HAP-1 (cell line): ENCODE measurements around the gene IRAK2.
"Not testable (repeated sequence)": the region's sequence is repeated elsewhere in the genome, so short reads cannot be mapped to it uniquely, and the experiment has no call there.

ENCODE experiments used
- DNase-seq, 2 experiments: peaks; one replicate each; pipeline ENCODE4 v3.0.0-alpha.2; 2016 to 2020; ENCODE audit warnings: low spot score in 2 of 2
- H3K27me3 ChIP-seq: fragments of 250-450 bp; sonication (Bioruptor Pico); 2 replicates; pipeline ENCODE4 v1.5.1; 2020; ENCODE audit warnings: low read depth, mild to moderate bottlenecking, moderate library complexity
- H3K36me3 ChIP-seq: fragments of 250-450 bp; sonication (Bioruptor Pico); replicated peaks from 2 replicates; pipeline ENCODE4 v1.5.1; 2020; ENCODE audit warnings: mild to moderate bottlenecking
- H3K4me1 ChIP-seq: fragments of 250-450 bp; sonication (Bioruptor Pico); 2 replicates; pipeline ENCODE4 v1.5.1; 2020; ENCODE audit warnings: mild to moderate bottlenecking
- H3K4me3 ChIP-seq: fragments of 250-450 bp; sonication (Bioruptor Pico); 2 replicates; pipeline ENCODE4 v1.5.1; 2020; ENCODE audit warnings: mild to moderate bottlenecking, moderate library complexity
- H3K9me3 ChIP-seq: fragments of 250-450 bp; sonication (Bioruptor Pico); 2 replicates; pipeline ENCODE4 v1.5.1; 2020; ENCODE audit warnings: mild to moderate bottlenecking, moderate library complexity
- in situ Hi-C: fragments of 300-500 bp; cut with MboI; formaldehyde crosslinking; loops from 3 replicates; pipeline ENCODE4 v1.14.3; 2020; ENCODE audit warnings: low sequenced_read_pairs, inconsistent platforms, mixed read lengths

Gene IRAK2

DNA sequence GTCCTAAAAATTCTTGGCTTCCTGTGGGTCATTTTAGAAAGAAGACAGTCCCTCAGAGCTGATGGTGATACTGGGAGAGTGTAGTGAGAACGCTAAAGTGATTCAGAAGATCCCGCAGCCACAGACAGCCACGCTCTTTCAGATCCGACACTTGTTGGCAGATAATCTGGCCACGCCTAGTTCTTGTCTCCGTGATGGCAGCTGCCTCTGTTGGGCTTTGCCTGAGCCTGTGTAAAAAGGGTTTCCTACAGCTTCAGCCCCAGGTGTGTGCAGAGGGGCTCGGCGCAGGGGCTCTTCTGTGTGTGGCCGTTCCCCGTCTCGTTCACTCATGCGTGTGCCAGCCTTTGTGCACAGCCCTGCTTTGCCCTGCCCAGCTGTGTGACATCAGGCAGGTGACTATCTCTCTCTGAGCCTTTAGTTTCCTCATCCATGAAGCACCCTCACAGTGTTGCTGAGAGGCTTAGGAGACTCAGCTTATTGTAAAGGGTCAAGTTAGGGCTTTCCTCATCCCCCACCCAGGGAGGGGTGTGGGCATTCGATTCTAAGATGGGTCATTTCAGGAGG lies 6.3 kb downstream of the IRAK2 start:
- Histone ChIP-seq H3K4me3 (no peak overlapping the region), H3K4me1 (no peaks in the 10 kb centered on the region), H3K27me3 (no peaks in the 10 kb centered on the region), H3K36me3 (no peaks in the 10 kb centered on the region), H3K9me3 (peaks cover 5% of the 10 kb centered on the region; the same call in 1 of the 2 replicates)
- DNase-seq, result no peak
- in situ Hi-C loops, result no loop called here

DNA sequence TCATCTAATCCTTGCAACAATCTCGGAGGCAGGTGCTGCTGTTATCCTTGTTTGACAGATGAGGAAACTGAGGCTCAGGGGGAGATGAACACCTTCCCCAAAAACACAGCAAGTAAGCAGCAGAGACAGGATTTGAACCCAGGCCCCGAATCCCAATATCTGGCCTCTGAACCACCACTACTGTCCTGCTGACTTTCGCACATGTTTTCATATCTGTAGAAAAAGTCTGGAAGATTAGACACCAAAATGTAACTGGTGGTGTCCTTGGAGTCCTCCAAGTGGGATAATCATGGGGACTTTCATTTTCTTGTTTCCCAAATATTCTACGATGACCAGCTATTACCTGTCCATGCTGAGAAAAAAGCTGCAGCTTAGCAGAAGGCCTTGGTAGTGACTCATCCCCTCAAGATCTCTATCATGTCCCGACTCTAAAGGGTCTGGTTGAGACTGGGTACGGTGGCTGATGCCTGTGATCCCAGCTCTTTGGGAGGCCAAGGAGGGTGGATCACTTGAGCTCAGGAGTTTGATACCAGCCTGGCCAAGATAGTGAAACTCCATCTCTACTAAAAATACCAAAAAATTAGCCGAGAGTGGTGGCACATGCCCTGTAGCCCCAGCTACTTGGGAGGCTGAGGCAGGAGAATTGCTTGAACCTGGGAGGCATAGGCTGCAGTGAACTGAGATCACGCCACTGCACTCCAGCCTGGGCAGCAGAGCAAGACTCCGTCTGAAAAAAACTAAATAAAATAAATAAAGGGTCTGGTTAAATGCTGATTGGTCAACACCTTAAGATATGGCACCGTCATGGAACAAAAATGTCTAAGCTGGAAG lies 8.6 kb downstream of the IRAK2 start:
- H3K4me3 ChIP-seq, result no peak overlapping the region
- peaks cover 5% of the 10 kb centered on the region; the same call in 1 of the 2 replicates for H3K9me3 ChIP-seq
- DNase-seq, result no peak
- in situ Hi-C loops, result no loop called here
- no peaks in the 10 kb centered on the region for H3K4me1 ChIP-seq
- no peaks in the 10 kb centered on the region for H3K36me3 ChIP-seq
- H3K27me3 ChIP-seq, result no peaks in the 10 kb centered on the region

DNA sequence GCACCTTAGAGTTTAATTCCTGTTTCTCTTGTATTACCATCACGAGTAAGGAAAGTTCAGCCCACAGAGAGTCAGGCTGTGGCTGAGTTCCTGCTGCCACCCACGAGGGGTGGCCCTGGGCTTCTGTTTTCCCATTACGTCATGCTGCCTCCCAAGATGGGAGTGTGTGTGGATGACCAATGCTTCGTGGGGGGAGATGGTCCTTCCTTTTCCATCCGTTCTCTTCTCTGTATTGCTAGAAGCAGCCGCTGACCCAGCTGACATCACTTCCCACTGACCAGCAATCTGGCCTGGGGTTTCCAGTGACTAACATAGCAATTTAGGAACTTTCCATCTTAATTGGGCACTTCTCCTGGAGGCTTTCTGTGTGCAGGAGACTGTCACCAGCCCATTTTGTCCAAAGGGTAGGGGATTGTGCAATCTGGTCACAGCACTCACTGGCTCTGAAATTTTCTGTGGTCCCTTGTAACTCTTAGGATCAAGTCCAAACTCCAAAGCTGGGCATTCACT lies 9.3 kb downstream of the IRAK2 start:
- H3K27me3 ChIP-seq, result no peaks in the 10 kb centered on the region
- H3K4me3 ChIP-seq, result no peak overlapping the region
- H3K9me3 ChIP-seq, result peaks cover 2% of the 10 kb centered on the region; the same call in 1 of the 2 replicates
- H3K36me3 ChIP-seq, result no peaks in the 10 kb centered on the region
- in situ Hi-C loops, result no loop called here
- no peaks in the 10 kb centered on the region for H3K4me1 ChIP-seq
- DNase-seq, result no peak

DNA sequence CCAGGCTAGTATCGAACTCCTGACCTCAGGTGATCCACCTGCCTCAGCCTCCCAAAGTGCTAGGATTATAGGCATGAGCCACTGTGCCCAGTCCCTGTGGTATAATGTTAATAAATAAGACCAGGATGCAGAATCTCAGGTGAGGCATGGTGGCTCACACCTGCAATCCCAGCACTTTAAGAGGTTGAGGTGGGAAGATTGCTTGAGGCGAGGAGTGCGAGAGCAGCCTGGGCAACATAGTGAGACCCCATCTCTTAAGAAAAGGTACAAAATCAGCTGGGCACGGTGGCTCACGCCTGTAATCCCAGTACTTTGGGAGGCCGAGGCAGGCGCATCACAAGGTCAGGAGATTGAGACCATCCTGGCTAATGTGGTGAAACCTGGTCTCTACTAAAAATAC lies 10.6 kb downstream of the IRAK2 start:
- H3K4me1 ChIP-seq, H3K9me3 ChIP-seq, H3K36me3 ChIP-seq, in situ Hi-C loops, H3K27me3 ChIP-seq, DNase-seq, H3K4me3 ChIP-seq: not testable (repeated sequence)

DNA sequence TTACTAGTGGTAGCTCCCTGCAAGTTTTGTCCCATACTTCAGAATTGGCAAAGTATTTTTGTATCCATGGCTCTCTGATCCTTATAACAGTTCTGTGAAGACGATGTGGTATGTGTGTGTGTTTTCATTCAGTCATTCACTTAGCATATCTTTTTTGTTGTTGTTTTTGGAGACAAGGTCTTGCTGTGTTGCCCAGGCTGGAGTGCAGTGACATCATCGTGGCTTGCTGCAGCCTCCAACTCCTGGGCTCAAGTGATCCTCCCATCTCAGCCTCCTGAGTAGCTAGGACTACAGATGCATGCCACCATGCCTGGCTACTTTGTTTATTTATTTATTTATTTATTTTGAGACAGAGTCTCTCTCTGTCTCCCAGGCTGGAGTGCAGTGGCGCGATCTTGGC lies 11.4 kb downstream of the IRAK2 start:
- not testable (repeated sequence) for H3K4me1 ChIP-seq

DNA sequence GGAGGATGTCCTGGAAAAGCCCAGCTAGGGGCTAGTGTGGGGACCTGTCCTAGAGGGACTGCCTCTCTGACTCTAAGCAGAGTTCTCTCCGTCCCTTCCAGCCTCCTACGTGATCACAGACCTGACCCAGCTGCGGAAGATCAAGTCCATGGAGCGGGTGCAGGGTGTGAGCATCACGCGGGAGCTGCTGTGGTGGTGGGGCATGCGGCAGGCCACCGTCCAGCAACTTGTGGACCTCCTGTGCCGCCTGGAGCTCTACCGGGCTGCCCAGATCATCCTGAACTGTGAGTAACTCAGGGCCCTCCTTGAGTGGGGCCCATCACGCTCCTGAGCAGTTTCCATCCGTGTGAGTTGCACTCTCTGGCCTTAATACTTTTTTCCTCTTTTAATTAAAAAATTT lies 13.0 kb downstream of the IRAK2 start:
- no peaks in the 10 kb centered on the region for H3K9me3 ChIP-seq
- in situ Hi-C loops, result no loop called here
- DNase-seq, result no peak
- H3K4me1 ChIP-seq, result no peaks in the 10 kb centered on the region
- H3K27me3 ChIP-seq, result no peaks in the 10 kb centered on the region
- no peaks in the 10 kb centered on the region for H3K36me3 ChIP-seq
- no peak overlapping the region for H3K4me3 ChIP-seq

More for the DNA sequence above, 11.4 kb downstream of the IRAK2 start:
- H3K36me3 ChIP-seq, in situ Hi-C loops, DNase-seq, H3K4me3 ChIP-seq, H3K9me3 ChIP-seq, H3K27me3 ChIP-seq: not testable (repeated sequence)

DNA sequence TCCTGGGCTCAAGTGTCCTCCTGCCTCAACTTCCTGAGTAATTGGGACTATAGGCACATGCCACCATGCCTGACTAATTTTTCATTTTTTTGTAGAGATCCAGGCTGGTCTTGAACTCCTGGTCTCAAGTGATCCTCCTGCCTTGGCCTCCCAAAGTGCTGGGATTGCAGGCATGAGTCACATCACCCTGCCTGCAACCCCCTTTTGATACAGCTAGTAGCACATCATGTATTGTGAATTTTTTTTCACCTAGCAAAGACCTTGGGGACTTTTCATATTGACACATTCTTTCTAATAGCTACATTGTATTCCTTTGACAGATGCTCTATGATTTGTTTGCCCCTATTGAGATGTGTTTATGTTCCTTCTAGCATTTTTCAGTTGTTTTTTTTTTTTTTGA lies 14.2 kb downstream of the IRAK2 start:
- Histone ChIP-seq H3K4me3 (no peak overlapping the region), H3K9me3 (no peaks in the 10 kb centered on the region), H3K27me3 (no peaks in the 10 kb centered on the region), H3K36me3 (no peaks in the 10 kb centered on the region), H3K4me1 (no peaks in the 10 kb centered on the region)
- in situ Hi-C loops, result no loop called here
- DNase-seq, result no peak

DNA sequence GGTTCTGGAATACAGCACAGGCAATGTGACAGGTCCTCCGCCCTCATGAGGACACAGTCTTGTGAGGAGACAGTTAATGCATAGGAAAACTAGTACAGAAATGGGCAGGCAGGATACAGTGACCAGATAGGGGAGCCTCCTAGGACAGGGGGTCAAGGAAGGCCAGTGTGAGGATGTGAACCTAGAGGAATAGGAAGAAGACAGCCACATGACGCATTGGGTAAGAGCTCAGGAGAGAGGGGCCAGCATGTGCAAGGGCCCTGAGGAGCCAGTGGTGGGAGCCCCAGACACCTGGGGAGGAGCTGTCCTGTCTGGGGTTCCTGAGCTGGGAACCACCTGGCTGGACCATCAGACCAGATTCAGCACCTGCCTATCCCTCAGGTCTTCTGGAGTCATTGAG lies 15.6 kb downstream of the IRAK2 start:
- Histone ChIP-seq H3K27me3 (no peaks in the 10 kb centered on the region), H3K4me3 (no peak overlapping the region), H3K4me1 (no peaks in the 10 kb centered on the region), H3K36me3 (no peaks in the 10 kb centered on the region), H3K9me3 (no peaks in the 10 kb centered on the region)
- in situ Hi-C loops, result no loop called here
- no peak for DNase-seq

DNA sequence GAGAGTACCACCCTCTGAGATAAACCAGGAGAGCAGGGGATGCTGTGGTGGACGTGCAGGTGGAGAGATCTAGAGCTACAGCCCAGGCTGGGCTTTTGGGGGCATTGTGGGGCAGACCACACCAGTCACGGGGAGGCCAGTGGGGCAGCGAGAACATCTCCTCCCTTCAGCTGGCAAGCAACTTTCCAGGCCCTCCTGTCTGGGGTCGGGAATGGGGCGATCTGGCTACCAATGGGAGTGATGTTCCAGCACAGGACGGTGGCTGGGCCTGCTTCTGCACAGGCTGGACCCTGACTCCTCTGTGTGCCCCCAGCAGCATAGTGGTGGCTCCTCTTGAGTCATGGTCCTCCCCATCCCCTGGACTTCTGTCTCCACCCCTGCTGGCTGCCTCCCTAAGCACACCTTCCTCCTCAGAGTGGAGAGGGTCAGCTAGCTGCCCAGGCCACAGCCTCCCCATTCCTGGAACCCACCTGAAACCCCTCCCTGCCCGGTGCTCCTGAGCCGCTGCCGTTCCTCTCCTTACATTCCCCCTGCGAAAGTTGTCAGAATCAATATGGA lies 16.1 kb downstream of the IRAK2 start:
- no peaks in the 10 kb centered on the region for H3K36me3 ChIP-seq
- no peaks in the 10 kb centered on the region for H3K4me1 ChIP-seq
- no peaks in the 10 kb centered on the region for H3K9me3 ChIP-seq
- no peak overlapping the region for H3K4me3 ChIP-seq
- DNase-seq, result no peak
- H3K27me3 ChIP-seq, result no peaks in the 10 kb centered on the region
- in situ Hi-C loops, result no loop called here

DNA sequence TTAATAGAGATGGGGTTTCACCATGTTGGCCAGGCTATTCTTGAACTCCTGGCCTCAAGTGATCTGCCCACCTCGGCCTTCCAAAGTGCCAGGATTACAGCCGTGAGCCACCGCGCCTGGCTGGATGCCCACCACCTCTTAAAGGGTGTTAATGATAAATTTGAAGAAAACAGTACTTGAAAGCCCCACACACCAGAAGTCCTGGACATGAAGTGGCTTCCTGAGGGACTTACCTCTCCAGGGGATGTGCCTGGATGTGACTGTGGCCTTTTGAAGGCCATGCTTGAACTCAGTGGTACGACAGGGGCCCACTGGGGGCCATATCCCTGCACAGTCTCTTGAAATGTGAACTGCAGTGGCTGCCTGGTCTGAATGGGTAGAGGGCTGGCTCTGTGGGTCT lies 18.2 kb downstream of the IRAK2 start:
- in situ Hi-C loops, result no loop called here
- no peaks in the 10 kb centered on the region for H3K9me3 ChIP-seq
- no peak for DNase-seq
- H3K4me1 ChIP-seq, result no peaks in the 10 kb centered on the region
- no peaks in the 10 kb centered on the region for H3K27me3 ChIP-seq
- no peaks in the 10 kb centered on the region for H3K36me3 ChIP-seq
- H3K4me3 ChIP-seq, result no peak overlapping the region

DNA sequence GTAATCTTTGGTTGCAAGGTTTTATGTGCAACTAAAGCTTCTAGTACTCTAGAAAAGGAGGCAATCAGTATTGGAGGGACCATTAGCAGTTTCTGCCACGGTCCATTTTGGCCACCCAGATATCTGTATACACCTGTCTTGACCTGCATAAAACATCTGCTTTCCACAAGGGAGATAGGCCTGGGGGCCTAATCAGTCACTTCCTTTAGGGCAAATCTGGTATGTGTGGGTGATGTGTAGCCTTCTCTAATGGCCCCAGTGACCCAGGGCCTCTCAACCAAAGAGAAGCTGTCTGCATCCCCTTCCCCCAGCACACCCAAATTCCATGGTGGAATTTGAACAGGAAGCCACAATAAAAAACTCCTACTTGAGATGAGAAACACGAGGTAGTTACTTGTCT lies 19.5 kb downstream of the IRAK2 start:
- in situ Hi-C loops, result no loop called here
- Histone ChIP-seq H3K36me3 (no peaks in the 10 kb centered on the region), H3K4me3 (no peak overlapping the region), H3K27me3 (no peaks in the 10 kb centered on the region), H3K4me1 (no peaks in the 10 kb centered on the region), H3K9me3 (no peaks in the 10 kb centered on the region)
- no peak for DNase-seq

DNA sequence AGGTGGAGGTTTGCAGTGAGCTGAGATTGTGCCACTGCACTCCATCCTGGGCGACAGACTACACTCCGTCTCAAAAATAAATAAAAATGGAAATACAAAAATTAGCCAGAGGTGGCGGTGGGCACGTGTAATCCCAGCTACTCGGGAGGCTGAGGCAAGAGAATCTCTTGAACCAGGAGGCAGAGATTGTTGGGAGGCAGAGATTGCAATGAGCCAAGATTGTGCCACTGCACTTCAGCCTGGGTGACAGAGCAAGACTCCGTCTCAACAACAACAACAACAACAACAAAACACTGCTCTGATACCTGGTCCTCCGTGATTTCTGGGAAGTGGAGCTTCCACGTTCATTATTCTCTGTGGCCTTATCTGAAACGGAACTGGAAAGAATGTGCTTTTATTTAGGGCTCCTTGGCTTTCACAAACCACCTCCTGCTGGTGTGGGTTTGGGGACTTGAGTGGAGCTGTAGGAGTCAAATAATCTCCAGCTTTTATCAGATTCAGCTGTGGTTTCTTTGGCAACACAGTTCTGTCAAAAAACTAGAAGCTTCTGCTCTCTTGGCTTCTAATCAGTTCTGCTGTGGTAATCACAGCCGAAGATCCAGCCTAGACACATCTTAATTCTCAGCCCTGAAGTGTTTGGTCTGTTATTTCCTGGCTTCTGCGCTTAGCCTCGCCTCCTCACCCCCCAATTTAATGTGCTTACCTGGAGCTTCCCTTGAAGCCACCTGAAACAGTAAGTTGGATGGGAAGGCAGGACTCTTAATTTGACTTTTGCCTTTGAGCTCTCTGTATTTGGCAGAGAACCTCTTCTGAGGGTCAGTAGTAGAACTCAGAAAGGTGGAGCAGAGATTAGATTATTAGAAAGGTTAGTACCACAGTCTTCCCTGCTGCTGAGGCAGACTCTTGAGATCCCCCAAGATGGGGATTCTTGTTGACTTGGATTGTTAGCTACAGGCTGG lies 21.4 kb downstream of the IRAK2 start:
- Histone ChIP-seq H3K4me1 (no peaks in the 10 kb centered on the region), H3K4me3 (no peak overlapping the region), H3K36me3 (no peaks in the 10 kb centered on the region), H3K27me3 (no peaks in the 10 kb centered on the region), H3K9me3 (no peaks in the 10 kb centered on the region)
- in situ Hi-C loops, result no loop called here
- DNase-seq, result no peak

DNA sequence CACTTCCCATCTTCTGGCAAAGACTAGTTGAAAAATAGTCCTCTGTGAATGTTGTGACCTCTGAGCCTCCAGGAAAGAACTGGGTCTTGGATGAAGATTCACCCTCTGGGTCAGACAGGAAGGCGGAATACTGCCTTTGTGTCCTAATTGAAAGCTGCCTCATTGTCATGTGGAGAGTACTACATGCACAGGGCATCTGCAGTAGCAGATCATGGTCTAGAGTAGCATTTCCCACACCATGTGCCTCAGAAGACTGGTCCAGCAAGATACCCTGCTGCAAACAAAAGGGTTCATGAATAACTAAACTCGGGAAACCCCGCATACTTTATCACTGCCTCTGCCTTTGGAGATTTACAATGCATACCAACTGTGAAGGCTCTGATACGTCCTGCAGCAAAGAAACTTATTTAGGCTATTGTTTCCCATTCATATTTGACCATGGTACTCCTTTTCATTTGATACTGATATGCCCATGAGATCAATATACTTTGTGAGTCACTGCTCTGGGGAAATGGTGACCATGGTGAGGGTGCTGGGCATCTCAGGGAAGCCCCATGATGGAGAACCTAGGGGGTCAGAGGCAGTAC lies 22.7 kb downstream of the IRAK2 start:
- Histone ChIP-seq H3K9me3 (no peaks in the 10 kb centered on the region), H3K4me1 (no peaks in the 10 kb centered on the region), H3K27me3 (no peaks in the 10 kb centered on the region), H3K36me3 (no peaks in the 10 kb centered on the region), H3K4me3 (no peak overlapping the region)
- in situ Hi-C loops, result no loop called here
- no peak for DNase-seq
